NCI-H1417 (cell line): ENCODE measurements around the gene SHROOM2.
"Not testable (repeated sequence)": the region's sequence is repeated elsewhere in the genome, so short reads cannot be mapped to it uniquely, and the experiment has no call there.

Experiments used
- DNase-seq, 3 experiments: peaks; one replicate each; lab custom pipeline; 2025; lab: John Stamatoyannopoulos, UW

Gene SHROOM2

GRCh38 chrX:9785944-9786797 lies at the start of gene SHROOM2:
SHROOM2 (plus strand) TSS chrX:9786429; CDS start chrX:9786546, 117 bp downstream.
- DNase-seq, result peak in 2 of 3 experiments; percentile 65 to 80

- peak in 1 of 3 experiments; percentile 40 for DNase-seq
Measured at GRCh38 chrX:9737363-9737762, 48.9 kb upstream of the SHROOM2 start.

GRCh38 chrX:9738151-9738550 lies 48.1 kb upstream of the SHROOM2 start:
- DNase-seq, result no peak

- DNase-seq, result no peak
Measured at GRCh38 chrX:9739130-9739529, 47.1 kb upstream of the SHROOM2 start.

DNA sequence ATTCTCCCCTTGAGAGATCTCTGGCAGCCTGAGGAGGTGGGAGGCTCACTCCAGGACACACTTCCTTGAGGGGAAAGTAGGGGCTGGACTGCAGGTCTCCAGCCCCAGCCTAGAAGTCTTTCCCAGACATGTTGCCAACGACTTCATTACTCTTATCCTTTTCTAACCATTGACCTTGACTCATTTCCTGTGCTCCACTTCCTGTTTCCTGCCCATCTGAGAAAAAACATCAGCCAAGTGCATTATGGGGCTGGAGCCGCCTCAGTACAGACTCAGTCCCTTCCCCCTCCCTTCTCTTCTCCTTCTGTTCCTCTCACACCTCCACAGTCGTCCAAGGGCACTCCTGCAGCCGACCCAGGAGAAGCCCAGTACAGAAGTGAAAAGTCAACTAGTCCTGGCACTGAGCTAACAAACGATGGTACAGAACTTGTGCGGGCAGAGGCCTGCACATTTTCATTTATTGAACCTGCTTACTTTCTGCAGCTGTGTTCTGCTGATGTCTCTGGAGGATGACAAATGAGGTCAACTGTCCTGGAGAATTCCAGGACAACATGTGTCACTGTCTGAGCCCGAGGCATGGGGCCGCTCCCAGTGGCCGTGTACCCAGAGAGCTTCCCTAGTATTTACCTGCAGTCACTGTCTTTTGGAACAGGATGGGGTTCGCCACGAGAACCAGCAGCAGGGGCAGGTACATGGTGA lies 40.7 kb upstream of the SHROOM2 start:
- DNase-seq, result no peak

- DNase-seq, result peak in 1 of 3 experiments; percentile 11
Measured at GRCh38 chrX:9746148-9746888, 39.9 kb upstream of the SHROOM2 start.

DNA sequence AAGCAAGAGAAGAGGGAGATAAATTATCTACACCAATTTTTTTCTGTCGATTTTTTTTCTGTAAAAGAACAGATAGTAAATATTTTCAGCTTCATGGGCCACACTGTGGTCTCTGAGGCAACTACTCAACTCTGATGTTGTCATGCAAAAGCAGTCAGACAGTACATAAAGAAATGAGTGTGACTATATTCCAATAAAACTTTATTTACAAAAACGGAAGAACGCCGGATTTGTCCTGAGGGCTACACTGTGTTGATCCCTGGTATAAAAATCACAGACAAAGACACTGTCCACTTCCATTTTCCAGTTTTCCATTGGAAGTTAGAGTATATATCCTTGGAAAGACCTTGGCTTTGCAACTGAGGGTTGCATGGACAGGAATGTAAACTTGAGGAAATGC lies 38.6 kb upstream of the SHROOM2 start:
- no peak for DNase-seq

DNA sequence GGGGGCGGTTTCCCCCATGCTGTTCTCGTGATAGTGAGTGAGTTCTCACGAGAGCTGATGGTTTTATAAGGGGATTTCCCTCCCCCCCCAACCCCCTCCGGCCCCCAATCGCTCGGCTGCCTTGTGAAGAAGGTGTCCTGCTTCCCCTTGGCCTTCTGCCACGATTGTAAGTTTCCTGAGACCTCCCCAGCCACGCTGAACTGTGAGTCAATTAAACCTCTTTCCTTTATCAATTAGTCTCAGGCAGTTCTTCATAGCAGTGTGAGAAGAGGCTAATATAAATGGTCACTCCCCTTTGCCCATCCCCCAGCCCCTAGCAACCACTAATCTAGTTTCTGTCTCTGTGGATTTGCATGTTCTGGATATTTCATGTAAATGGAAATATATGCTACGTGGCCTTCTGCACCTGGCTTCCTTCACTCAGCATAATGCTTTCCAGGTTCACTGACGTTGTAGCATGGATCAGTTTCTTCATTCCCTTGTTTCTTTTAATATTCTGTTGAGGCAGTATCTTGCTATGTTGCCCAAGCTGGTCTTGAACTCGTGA lies 37.0 kb upstream of the SHROOM2 start:
- no peak for DNase-seq

DNA sequence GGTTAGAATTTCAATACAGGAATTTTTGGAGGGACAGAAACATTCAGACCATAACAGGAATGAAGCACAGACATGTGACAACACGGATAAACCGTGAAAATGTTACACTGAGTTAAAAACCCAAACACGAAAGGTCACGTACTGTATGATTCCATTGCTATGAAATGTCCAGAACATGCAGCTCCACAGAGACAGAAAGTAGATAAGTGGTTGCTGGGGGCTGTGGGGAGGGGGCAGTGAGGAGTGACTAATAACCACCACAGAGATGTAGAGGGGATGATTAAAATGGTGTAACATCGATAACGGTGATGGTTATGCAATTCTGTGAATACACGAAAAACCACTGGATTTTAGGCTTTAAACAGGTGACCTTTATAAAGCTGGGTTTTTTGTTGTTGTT lies 28.9 kb upstream of the SHROOM2 start:
- no peak for DNase-seq

- no peak for DNase-seq
Measured at GRCh38 chrX:9758021-9758638, 28.1 kb upstream of the SHROOM2 start.

DNA sequence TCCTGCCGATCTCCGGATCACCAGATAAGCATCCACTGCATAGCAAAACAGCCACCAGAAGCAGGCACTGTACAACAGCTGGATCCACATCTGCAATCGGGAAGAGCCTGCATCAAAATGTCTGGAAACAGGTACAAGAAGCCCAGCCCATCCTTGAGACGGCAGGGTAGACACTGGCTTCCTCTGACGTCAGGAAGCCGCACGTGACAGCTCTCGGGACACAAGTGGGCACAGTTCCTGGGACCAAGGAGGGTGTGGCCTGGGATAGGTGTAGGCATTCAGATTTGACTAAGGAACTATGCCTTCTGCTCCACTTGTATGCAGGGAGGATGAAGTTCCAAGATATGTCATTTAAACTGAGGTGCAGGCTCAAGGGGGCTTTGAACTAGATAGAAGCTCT lies 26.9 kb upstream of the SHROOM2 start:
- no peak for DNase-seq

GRCh38 chrX:9765072-9765736 lies 21.0 kb upstream of the SHROOM2 start:
- no peak for DNase-seq

GRCh38 chrX:9765737-9766097 lies 20.5 kb upstream of the SHROOM2 start, which contains the start of gene GPR143:
GPR143 (minus strand) TSS chrX:9765847; CDS start chrX:9765817, 30 bp downstream.
- DNase-seq, result no peak

DNA sequence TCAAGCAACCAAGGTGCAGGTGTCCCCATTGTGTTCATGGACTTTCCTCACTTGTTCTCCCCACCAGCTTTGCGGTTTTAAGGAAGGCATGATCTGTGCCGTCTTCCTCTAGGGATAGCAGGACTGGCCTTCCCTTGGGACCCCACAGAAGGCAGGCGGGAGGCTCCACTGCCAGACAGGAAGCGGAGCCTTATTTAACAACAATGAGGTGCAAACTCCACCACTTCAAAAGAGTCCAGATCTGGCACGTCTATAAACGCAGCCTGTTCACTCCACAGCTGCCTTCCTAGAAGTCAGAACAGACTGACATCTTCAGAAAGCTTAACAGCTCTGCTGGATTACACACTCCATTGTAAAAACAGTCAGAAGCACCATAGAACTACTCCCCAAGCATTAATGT lies 18.9 kb upstream of the SHROOM2 start:
- DNase-seq, result peak in 1 of 3 experiments; percentile 12

GRCh38 chrX:9768321-9768839 lies 17.8 kb upstream of the SHROOM2 start:
- not testable (repeated sequence) for DNase-seq

DNA sequence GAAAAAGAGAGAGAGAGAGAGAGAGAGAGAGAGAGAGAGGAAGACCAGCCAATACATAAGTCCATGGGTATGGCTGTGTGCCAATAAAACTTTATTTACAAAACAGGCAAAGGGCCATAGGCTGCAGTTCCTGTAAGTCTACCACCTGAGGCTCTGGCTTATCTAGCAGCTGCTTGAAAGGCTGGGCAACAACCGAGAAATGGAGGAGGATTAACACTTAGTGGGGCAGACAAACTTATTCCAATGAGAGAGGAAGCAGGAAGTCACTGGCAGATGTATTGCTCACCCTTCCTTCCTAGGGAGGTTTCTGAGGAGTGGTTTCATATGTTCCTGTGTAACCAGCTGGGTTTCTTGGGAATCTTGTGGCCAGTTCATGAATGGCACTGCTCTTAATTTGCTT lies 15.9 kb upstream of the SHROOM2 start:
- DNase-seq, result no peak

DNA sequence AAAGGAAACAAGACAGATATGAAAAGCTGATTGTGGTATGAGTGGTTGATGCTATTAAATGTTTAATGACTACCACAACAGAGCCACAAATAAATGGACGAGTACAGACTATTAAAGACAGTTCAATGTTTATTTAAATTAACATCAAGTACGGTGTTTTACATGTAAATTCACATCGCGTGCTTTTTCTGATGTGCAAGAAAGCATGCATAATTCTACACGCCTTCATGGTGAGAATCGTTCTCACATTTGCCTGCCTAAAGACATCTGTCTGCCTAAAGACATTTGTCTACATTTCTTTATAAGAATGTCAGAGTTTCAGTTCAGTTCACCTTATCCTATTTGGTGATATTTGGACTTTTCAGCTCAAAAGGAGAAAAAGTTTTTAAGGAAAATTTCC lies 13.3 kb upstream of the SHROOM2 start:
- no peak for DNase-seq

DNA sequence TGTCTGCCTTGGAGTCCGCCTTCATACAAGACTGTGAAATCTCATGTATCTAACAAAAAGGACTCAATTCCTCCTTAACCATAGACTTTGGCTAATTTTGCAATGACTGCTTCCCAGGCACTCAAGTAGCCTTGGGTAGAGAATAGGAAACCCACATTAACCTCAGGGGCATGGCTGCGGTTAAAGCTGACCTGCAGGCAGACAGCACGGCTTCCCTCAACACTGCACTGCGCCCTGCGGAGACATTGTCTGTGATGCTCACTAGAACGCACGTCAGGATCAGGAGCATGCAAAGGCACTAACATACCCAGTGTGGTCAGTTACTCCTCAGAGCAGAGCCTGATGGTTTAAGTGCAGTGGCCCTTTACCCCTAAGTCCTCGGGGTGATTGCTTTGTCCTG lies 10.3 kb upstream of the SHROOM2 start:
- no peak for DNase-seq

GRCh38 chrX:9781941-9782340 lies 4.3 kb upstream of the SHROOM2 start:
- no peak for DNase-seq

- no peak for DNase-seq
Measured at GRCh38 chrX:9784332-9784731, 1.9 kb upstream of the SHROOM2 start.
